Measurements from ENCODE around the gene TMOD1.
"Not testable (repeated sequence)": the region's sequence is repeated elsewhere in the genome, so short reads cannot be mapped to it uniquely, and the experiment has no call there.

TMOD1 gene

GRCh38 chr9:97584778-97585177 lies 83.3 kb downstream of the TMOD1 start:
- DNase-seq (ENCODE audit: insufficient read length, low spot score); FAIRE-seq: not testable (repeated sequence)

GRCh38 chr9:97586909-97587308 lies 85.4 kb downstream of the TMOD1 start:
- DNase-seq (ENCODE audit: insufficient read length, low spot score); FAIRE-seq: not testable (repeated sequence)

DNA sequence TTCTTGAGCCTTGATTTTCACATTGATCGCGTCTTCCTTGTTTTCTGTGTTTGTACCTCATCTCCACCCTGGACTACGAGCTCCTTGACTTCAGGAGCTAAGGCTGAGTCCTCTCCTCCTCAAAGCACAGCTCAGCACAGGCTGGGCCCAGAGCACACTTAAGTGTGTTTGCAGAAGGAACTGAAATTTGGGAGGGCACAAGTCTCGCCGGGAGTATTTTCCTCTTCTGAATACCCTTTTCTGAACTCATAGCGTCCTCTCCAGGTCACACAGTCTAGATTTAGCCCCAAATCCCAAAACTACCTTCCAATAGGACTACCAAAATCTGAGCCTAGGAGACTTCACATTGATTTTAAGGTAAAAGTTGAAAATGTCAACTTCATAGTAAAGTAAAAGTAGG lies 90.1 kb downstream of the TMOD1 start:
- no peak for FAIRE-seq
- DNase-seq (ENCODE audit: insufficient read length, low spot score), result no peak

DNA sequence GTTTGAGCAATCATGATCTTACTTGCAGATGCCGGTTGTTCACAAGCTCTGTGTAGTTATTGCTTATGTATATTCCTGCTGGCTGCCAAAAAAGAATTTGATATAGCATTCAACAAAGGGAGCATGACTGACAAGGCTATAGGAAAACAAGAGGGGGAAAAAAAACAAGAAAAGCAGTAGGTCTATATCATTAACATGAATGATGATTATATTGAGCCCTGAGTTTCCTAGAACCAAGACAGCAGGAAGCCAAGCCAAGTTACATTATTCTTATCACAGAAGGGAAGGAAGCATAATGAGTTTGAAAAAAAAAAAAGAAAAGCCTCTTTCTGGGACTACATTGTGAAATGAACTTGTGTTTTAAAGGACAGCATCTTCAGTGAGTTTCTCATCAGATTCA lies 90.7 kb downstream of the TMOD1 start:
- no peak for DNase-seq (ENCODE audit: insufficient read length, low spot score)
- FAIRE-seq, result no peak

DNA sequence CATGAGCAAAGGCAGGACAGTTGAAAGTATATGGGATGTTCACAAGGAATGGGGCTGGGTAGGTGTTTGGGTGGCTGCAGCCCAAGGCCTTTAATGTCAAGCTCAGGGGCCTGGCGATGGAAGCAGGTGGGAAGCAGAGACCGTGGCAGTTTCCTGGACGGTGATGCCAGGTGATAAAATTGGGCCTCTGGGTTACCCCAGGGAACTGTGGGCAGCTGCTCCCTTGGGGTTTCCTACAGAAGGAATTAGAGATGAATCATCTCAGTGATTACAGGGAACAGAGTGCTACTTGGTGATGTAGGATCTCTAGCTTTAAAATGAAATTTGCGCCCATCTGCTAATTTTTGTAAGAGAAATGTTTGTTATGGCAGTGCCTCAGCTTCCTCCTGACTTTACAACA lies 92.5 kb downstream of the TMOD1 start:
- FAIRE-seq, result no peak
- DNase-seq (ENCODE audit: insufficient read length, low spot score), result no peak

DNA sequence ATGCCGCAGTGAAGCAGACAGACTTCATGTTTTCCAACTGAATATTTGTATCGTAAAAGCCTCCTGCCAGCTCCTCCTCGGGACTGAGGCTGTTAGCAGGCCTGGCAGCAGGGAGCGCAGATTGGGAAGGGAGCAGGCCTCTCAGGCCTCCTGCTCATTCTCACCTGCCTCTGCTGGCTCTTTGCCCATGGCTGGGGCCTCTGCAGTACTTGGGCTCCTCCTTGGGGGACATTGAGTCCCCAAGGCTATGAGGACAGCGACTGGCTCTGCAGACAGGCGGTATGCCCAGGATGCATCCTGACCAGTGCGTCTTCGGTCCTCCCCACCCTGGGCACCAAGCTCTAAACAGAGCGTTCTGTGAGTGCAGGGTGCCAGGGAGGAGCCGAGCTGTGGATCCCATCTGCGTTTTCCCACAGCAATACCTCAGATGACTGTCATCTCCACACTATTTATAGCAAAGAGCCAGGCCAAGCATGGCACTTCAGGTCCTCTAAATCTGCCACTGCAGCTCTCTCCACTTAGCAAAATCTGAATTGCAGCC lies 93.0 kb downstream of the TMOD1 start:
- DNase-seq (ENCODE audit: insufficient read length, low spot score), result no peak
- FAIRE-seq, result no peak

DNA sequence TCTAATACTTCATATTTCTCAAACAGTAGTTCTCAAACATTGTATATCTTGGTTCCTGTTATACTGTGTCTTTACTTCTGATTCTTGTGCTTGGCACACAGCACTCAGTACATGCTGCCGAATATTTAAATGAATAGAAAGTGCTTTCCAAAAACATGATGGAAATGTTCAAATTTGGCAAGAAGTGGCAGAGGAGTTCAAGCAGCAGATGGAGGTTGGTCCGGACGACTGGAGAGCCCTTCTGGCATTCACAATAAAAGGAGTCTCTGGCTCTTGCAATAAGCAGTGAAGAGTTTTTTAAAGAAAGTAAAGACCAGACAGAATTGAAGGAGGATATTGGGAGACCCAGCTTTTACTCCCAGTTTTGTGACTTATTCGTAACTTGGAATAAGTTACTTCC lies 95.4 kb downstream of the TMOD1 start:
- DNase-seq (ENCODE audit: insufficient read length, low spot score) (no peak), FAIRE-seq (no peak)

DNA sequence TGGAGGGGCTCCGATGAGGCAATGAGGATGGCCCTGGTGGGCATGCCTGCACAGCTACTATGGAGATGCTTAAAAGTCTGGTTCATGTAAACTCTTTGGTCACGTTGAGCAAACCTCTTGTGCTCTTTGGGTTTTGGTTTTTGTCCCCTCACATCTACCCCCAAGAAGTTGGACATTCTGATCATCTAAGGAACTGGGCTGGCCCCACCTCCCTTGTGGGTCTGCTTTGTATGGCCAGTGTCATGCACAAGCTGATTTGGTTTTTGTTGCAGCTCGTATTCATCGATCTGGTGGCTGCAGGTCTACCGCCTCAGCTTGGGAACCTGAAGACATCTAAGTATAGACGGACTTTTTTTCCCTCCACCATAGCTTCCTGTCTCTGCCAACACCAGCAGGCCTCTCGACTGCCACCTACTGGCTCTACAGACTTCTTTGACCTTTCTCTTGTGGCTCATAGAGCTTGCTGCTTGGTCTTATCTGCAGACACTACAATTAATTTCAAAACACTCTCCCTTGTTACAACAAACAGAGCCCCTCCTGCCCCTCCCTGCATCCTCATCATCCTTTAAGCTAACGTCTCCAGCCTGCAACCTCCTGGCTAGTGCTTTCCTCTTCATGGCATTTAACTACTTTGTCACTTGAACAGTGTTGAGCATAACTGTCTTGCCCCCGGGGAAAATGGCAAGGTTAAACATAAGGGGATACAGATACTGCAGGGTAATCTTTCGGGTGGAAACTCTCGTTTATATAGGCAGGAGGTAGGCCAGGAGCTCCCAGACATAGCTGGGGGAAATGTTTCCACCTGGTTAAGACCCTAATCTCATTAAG lies 97.2 kb downstream of the TMOD1 start:
- peak; percentile 95 for FAIRE-seq

GRCh38 chr9:97599314-97599846 lies 97.9 kb downstream of the TMOD1 start:
- DNase-seq (ENCODE audit: insufficient read length, low spot score), result no peak
- FAIRE-seq, result no peak

More for the DNA sequence above, 97.2 kb downstream of the TMOD1 start:
- DNase-seq (ENCODE audit: insufficient read length, low spot score), result peak; percentile 67

DNA sequence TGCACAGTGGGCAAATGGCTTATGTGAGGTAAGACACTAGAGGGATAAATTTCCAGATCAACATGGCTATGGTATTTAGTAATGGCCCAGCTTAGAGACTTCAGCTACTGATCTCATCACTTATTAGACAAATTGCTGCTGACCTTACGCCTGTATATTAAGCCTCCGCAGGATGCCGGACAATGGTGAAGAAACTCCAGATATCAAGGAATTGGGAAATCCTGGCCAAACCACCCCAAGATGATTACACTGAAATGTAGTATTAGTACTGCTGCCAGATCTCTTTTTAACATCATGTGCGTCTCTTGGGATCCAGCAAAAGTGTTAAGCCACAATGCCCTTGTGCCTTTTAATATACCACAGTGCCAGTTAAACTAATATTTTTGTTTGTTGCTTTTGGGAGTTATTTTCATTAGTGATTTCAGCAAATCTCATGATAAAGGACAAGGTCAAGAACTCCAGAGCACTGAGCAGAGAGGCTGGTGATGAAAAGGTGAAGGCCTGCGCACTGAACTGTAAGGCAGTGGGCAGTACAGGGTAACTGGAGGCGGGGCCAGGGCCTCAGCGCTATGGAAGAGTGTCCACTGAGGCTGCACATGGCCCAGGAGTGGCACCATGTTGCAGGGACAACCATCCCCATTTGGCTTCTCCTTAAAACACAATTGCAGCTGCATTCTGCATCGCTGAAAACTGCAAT lies 99.2 kb downstream of the TMOD1 start:
- FAIRE-seq (no peak), DNase-seq (ENCODE audit: insufficient read length, low spot score) (no peak)

DNA sequence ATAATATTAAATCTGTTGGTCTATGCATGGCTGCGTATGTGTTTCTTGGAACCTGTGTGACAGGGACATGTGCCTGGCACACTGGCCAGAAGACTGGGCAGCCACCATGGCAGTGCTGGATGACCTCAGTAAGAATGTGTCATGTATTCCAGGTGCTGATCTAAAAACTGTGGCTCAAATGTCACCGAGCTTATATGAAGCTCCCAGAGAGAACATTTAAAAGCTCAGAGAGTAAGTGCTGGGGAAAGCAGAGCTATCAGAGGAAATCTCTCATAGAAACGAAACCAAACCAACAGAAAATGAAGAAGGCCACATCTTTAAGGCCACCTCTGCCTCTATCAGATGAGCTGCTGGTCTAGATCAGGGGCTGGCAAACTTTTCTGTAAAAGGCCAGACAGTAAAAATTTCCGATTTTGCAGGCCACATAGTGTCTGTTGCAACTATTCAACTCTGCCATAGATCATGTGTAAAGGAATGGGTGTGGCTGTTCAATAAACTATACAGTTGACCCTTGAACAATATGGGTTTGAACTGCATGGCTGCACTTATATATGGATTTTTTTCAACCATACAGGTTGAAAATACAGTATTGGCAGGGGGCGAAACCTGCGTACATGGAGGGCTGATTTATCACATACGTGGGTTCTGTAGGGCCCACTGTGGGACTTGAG lies 99.9 kb downstream of the TMOD1 start:
- no peak for FAIRE-seq
- DNase-seq (ENCODE audit: insufficient read length, low spot score), result no peak

GRCh38 chr9:97602430-97602829 lies 101.0 kb downstream of the TMOD1 start:
- no peak for DNase-seq (ENCODE audit: insufficient read length, low spot score)
- no peak for FAIRE-seq

DNA sequence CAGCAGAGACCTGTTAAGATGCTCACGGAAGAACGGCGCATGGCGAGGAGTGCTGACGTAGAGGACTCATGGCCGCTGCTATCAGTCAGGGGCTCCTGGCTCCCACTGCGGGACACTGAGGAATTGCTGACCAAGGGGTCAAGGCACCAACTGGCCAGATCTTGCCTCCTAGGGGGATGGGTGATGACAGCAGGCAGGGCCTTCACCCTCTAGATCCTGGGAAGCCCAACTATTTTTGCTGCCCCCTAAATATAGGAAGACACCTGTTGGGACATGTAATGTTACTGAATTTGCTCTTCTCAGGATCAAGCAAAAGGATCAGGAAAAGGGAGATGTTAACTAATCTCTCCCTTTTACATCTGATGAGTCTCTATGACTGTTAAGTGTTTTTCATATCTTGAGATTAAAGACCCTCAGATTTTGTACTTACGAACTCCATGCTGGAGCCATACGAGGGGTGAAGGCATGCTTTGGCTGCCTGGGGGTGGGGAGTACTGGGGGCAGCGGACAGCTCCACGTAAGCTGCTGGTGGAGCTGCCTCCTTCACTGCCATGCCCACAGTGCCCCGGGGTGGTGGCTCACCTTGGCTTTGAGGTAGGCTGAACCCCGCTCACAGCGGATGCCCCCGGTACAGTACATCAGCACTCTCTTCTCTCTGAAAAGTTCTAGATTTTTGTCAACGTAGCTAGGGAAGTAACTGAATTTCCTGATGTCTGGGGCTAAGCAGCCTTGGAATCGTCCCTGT lies 103.6 kb downstream of the TMOD1 start:
- DNase-seq (ENCODE audit: insufficient read length, low spot score), result no peak
- no peak for FAIRE-seq

DNA sequence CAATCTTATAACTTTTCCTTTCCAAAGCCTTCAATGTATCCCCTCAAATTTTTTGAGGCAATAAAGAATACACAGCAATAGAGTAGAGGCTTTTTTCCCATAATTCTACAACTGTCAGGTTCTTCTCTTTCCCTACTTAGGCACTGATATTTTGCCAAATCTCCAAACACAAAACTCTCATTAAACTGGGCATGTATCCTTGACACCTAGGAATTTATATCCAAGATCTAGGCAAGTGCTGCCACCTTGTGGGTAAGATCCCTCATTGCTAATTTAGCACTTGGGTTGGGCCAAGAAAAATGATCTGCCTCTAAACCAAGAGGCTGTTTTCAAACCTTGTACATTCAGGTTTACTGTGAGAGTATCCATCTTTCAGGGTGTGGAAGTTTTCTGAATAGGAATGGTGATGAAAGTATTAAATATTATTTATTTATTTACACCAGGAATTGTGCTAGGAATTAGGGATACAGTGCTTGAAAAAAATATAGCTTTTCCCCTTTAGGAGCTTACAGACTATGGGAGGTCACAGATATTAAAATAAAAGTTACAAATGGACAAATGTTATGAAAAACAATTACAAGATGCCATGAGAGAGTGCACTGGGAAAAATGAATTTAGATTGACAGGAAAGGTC lies 114.1 kb downstream of the TMOD1 start:
- no peak for DNase-seq (ENCODE audit: insufficient read length, low spot score)

GRCh38 chr9:97617939-97618416 lies 116.5 kb downstream of the TMOD1 start:
- DNase-seq (ENCODE audit: insufficient read length, low spot score) (no peak), FAIRE-seq (no peak)

More for the DNA sequence above, 114.1 kb downstream of the TMOD1 start:
- peak; percentile 66 for FAIRE-seq

DNA sequence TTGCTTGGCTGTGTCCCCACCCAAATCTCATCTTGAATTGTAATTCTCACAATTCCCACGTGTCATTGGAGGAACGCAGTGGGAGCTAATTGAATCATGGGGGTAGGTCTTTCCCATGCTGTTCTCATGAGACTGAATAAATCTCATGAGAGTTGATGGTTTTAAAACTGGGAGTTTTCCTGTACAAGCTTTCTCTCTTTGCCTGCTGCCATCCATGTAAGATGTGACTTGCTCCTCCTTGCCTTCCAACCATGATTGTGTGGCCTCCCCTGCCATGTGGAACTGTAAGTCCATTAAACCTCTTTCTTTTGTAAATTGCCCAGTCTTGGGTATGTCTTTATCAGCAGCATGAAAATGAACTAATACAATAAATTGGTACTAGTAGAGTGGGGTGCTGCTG lies 118.6 kb downstream of the TMOD1 start:
- DNase-seq (ENCODE audit: insufficient read length, low spot score); FAIRE-seq: not testable (repeated sequence)

- DNase-seq (ENCODE audit: insufficient read length, low spot score); FAIRE-seq: not testable (repeated sequence)
These were observed 121.0 kb downstream of the TMOD1 start for GRCh38 chr9:97622483-97622882.

GRCh38 chr9:97623946-97624345 lies 122.5 kb downstream of the TMOD1 start:
- no peak for FAIRE-seq

GRCh38 chr9:97625620-97626019 lies 124.2 kb downstream of the TMOD1 start:
- FAIRE-seq (no peak), DNase-seq (ENCODE audit: insufficient read length, low spot score) (no peak)

More at GRCh38 chr9:97623946-97624345, 122.5 kb downstream of the TMOD1 start:
- DNase-seq (ENCODE audit: insufficient read length, low spot score), result no peak

All from GM19239 (cell line).